Right atrium auricular region (tissue), 2 donors: Measurements from ENCODE around the gene LRIF1. TPM values are rescaled to one million over a fixed set of nuclear protein-coding genes. Genes with fewer than 3 reads are reported as not detected.

Source experiments
- DNase-seq: peaks from one replicate; pipeline ENCODE4 v3.0.0-alpha.2; 2019; ENCODE audit warnings: low spot score
- H3K27ac ChIP-seq, 2 donors: fragments of 200-600 bp; sonication (generic); 1 replicate in 1 of 2; 2 replicates in 1 of 2; pipeline ENCODE4 v1.5.1; 2016 to 2019
- H3K27me3 ChIP-seq, 2 donors: fragments of 200-600 bp; sonication (generic); one replicate each; pipeline versions ENCODE4 v1.5.1 to v1.6.0; 2017 to 2019
- H3K36me3 ChIP-seq: fragments of 200-600 bp; sonication (generic); one replicate; pipeline ENCODE4 v1.5.1; 2016
- H3K4me1 ChIP-seq, 2 donors: fragments of 200-600 bp; sonication (generic); one replicate each; pipeline versions ENCODE4 v1.5.1 to v1.6.0; 2017 to 2019
- H3K4me3 ChIP-seq, 2 donors: fragments of 200-600 bp; sonication (generic); 1 replicate in 1 of 2; 2 replicates in 1 of 2; pipeline ENCODE4 v1.5.1; 2017 to 2019; ENCODE audit warnings: mild to moderate bottlenecking in 1 of 2, moderate library complexity in 1 of 2
- H3K9me3 ChIP-seq, 2 donors: fragments of 200-600 bp; sonication (generic); one replicate each; pipeline ENCODE4 v1.5.1; 2019
- CTCF ChIP-seq, 2 donors: fragments of 200-600 bp; sonication (generic); IDR thresholded peaks; one replicate each; pipeline ENCODE4 v1.5.1; 2019; ENCODE audit warnings: antibody characterized with exemption in 2 of 2
- total RNA-seq, 2 donors: library from RNA; depleted of rRNA; stranded (reverse); fragments of >200 nt; gene quantifications; one replicate each; pipeline ENCODE4 v1.1.0, GENCODE V29; 2016

The LRIF1 gene
- total RNA-seq, 2 donors from 2014 or later = 9.2 to 15.7 TPM

- Histone ChIP-seq H3K4me1 (no peaks in the 10 kb centered on the region), H3K4me3 (no peak overlapping the region), H3K27ac (no peak overlapping the region), H3K36me3 (peaks cover 8% of the 10 kb centered on the region), H3K9me3 (no peaks in the 10 kb centered on the region), H3K27me3 (no peaks in the 10 kb centered on the region)
- no peak for TF ChIP-seq CTCF (IDR thresholded peaks at IDR 0.05)
- no peak for DNase-seq
These were observed 7.1 kb downstream of the LRIF1 start for GRCh38 chr1:110956586-110956985.

GRCh38 chr1:110953031-110953430 lies 10.7 kb downstream of the LRIF1 start:
- no peak for TF ChIP-seq CTCF (IDR thresholded peaks at IDR 0.05)
- no peaks in the 10 kb centered on the region for H3K9me3 ChIP-seq
- peaks cover 37% of the 10 kb centered on the region for H3K36me3 ChIP-seq
- H3K27me3 ChIP-seq = no peaks in the 10 kb centered on the region
- DNase-seq = no peak
- H3K4me1 ChIP-seq = no peaks in the 10 kb centered on the region
- H3K4me3 ChIP-seq = no peak overlapping the region
- no peak overlapping the region for H3K27ac ChIP-seq

GRCh38 chr1:110952031-110952430 lies 11.7 kb downstream of the LRIF1 start:
- Histone ChIP-seq H3K4me3 (no peak overlapping the region), H3K36me3 (peaks cover 47% of the 10 kb centered on the region), H3K9me3 (no peaks in the 10 kb centered on the region), H3K4me1 (no peaks in the 10 kb centered on the region), H3K27me3 (no peaks in the 10 kb centered on the region), H3K27ac (no peak overlapping the region)
- no peak for TF ChIP-seq CTCF (IDR thresholded peaks at IDR 0.05)
- DNase-seq = no peak

GRCh38 chr1:110951161-110951560 lies 12.6 kb downstream of the LRIF1 start:
- no peak overlapping the region for H3K4me3 ChIP-seq
- H3K36me3 ChIP-seq = peaks cover 47% of the 10 kb centered on the region
- TF ChIP-seq CTCF (IDR thresholded peaks at IDR 0.05) = no peak
- no peak for DNase-seq
- no peaks in the 10 kb centered on the region for H3K27me3 ChIP-seq
- no peaks in the 10 kb centered on the region for H3K9me3 ChIP-seq
- H3K27ac ChIP-seq = no peak overlapping the region
- H3K4me1 ChIP-seq = no peaks in the 10 kb centered on the region

GRCh38 chr1:110948038-110948810 lies 15.5 kb downstream of the LRIF1 start:
- Histone ChIP-seq H3K4me1 (no peaks in the 10 kb centered on the region), H3K36me3 (peaks cover 47% of the 10 kb centered on the region), H3K27me3 (no peaks in the 10 kb centered on the region), H3K9me3 (no peaks in the 10 kb centered on the region), H3K4me3 (no peak overlapping the region), H3K27ac (no peak overlapping the region)
- DNase-seq = no peak
- no peak for TF ChIP-seq CTCF (IDR thresholded peaks at IDR 0.05)

GRCh38 chr1:110945626-110946025 lies 18.1 kb downstream of the LRIF1 start:
- Histone ChIP-seq H3K27me3 (no peaks in the 10 kb centered on the region), H3K36me3 (peaks cover 32% of the 10 kb centered on the region), H3K27ac (no peak overlapping the region), H3K4me3 (no peak overlapping the region), H3K4me1 (no peaks in the 10 kb centered on the region), H3K9me3 (no peaks in the 10 kb centered on the region)
- DNase-seq = no peak
- no peak for TF ChIP-seq CTCF (IDR thresholded peaks at IDR 0.05)
